Spleen (tissue), 11 donors: ENCODE data around the gene CTNNA2. TPM values are rescaled to one million over a fixed set of nuclear protein-coding genes. Genes with fewer than 3 reads are reported as not detected.

Experiments
- DNase-seq: peaks from one replicate; pipeline ENCODE4 v3.0.0-alpha.2; 2020
- H3K27ac ChIP-seq, 8 donors: fragments of 200-600 bp; sonication (generic) in 7 of 8; 1 replicate in 4 of 8; 2 replicates in 4 of 8; pipeline versions ENCODE4 v1.5.0 to v1.8.0; 2016 to 2021; ENCODE audit warnings: inconsistent platforms in 4 of 8, mild to moderate bottlenecking in 4 of 8, moderate library complexity in 1 of 8
- H3K27me3 ChIP-seq, 7 donors: fragments of 200-600 bp; sonication (generic) in 6 of 7; replicated peaks in 1 of 7; 1 replicate in 4 of 7; 2 replicates in 3 of 7; pipeline versions ENCODE4 v1.5.0 to v1.8.0; 2016 to 2021; ENCODE audit warnings: inconsistent platforms in 3 of 7, mild to moderate bottlenecking in 1 of 7
- H3K36me3 ChIP-seq, 6 donors: fragments of 200-600 bp; sonication (generic) in 5 of 6; 1 replicate in 4 of 6; 2 replicates in 2 of 6; pipeline versions ENCODE4 v1.5.0 to v1.8.0; 2016 to 2021; ENCODE audit warnings: inconsistent platforms in 2 of 6
- H3K4me1 ChIP-seq, 6 donors: fragments of 200-600 bp; sonication (generic) in 5 of 6; 1 replicate in 3 of 6; 2 replicates in 3 of 6; pipeline versions ENCODE4 v1.5.0 to v1.8.0; 2016 to 2021; ENCODE audit warnings: inconsistent platforms in 3 of 6
- H3K4me3 ChIP-seq, 8 donors: fragments of 200-600 bp; sonication (generic) in 7 of 8; 1 replicate in 4 of 8; 2 replicates in 4 of 8; pipeline versions ENCODE4 v1.5.0 to v1.8.0; 2016 to 2021; ENCODE audit warnings: inconsistent platforms in 4 of 8, mild to moderate bottlenecking in 4 of 8, moderate library complexity in 2 of 8
- H3K9me3 ChIP-seq, 8 donors: fragments of 200-600 bp; sonication (generic) in 7 of 8; 1 replicate in 4 of 8; 2 replicates in 4 of 8; pipeline versions ENCODE4 v1.5.0 to v1.8.0; 2016 to 2021; ENCODE audit warnings: inconsistent platforms in 4 of 8
- POLR2A ChIP-seq, 3 donors: fragments of 450-650 bp; IDR thresholded peaks; one replicate each; pipeline ENCODE4 v1.5.1; 2017; ENCODE audit warnings: antibody characterized with exemption in 3 of 3, mild to moderate bottlenecking in 1 of 3
- POLR2AphosphoS5 ChIP-seq, 3 donors: sonication (generic); formaldehyde crosslinking; IDR thresholded peaks; one replicate each; pipeline ENCODE4 v1.5.1; 2017; ENCODE audit warnings: antibody characterized with exemption in 3 of 3
- WGBS, 5 donors: extraction: QIAGEN DNeasy Blood & Tissue Kit in 3 of 5; methylation state at CpG; one replicate each; pipeline versions ENCODE4 v1.1.5 to v1.1.7; 2013 to 2018; 5-methylcytosine and 5-hydroxymethylcytosine counted together
- intact Hi-C: fragments of 100-400 bp; cut with DNase I; formaldehyde crosslinking; loops from one replicate; pipeline ENCODE4 v1.15.0; 2023; ENCODE audit warnings: low total_unique reads
- polyA plus RNA-seq, 3 donors: library from polyadenylated mRNA; stranded (reverse); fragments of 200-250 nt; gene quantifications; one replicate each; pipeline ENCODE4 v1.2.1, GENCODE V29; 2013
- total RNA-seq, 7 donors: library from RNA; depleted of rRNA in 3 of 7; stranded (reverse); fragments of >200 nt in 3 of 7; fragmentation: NEBNext Ultra II Directional in 4 of 7; extraction: Animal tissue kit (Norgen Biotek cat#: 25700) in 4 of 7; gene quantifications; one replicate each; pipeline versions ENCODE4 v1.1.0 to v1.2.1, GENCODE V29; 2016 to 2021
- TF ChIP-seq, protein P1 (sequence below), 11 experiments: fragments of 200-600 bp in 7 of 11; fragments of 450-650 bp in 4 of 11; sonication (generic) in 4 of 11; IDR thresholded peaks in 8 of 11; conservative IDR thresholded peaks in 3 of 11; 1 replicate in 7 of 11; 2 replicates in 4 of 11; pipeline versions ENCODE4 v1.4.0 to v1.8.0; 2016 to 2021; ENCODE audit warnings: antibody characterized with exemption in 11 of 11, inconsistent platforms in 4 of 11, mild to moderate bottlenecking in 1 of 11
- donor health status: healthy with polysubstance abuse.
- donor health status: DM: no; HTN: no; CAD: no; lungs with moderate emphysema.
- donor health status: DM: no; HTN: no; CAD: no.
- donor health status: Bipolar disorder and iron deficiency.
- donor health status: healthy.
- donor health status: DM: no; HTN: no; CAD: no.
- donor health status: DM: yes; HTN: yes; CAD: no.

Gene CTNNA2
- total and polyA plus RNA-seq, 10 donors: not detected

GRCh38 chr2:79929624-79930023 is 416.8 kb downstream of the CTNNA2 start:
- Histone ChIP-seq H3K27me3 (peaks cover 0 to 8% (median 0%) of the 10 kb centered on the region in 7 donors), H3K4me1 (no peaks in the 10 kb centered on the region), H3K36me3 (no peaks in the 10 kb centered on the region), H3K4me3 (no peak overlapping the region), H3K9me3 (no peaks in the 10 kb centered on the region), H3K27ac (no peak overlapping the region)
- intact Hi-C loops: no loop called here
- 63 to 88% (median 76%) methylated on average over 3 of the region's 3 CpGs for WGBS, 5 donors
- TF ChIP-seq, protein P1, sequence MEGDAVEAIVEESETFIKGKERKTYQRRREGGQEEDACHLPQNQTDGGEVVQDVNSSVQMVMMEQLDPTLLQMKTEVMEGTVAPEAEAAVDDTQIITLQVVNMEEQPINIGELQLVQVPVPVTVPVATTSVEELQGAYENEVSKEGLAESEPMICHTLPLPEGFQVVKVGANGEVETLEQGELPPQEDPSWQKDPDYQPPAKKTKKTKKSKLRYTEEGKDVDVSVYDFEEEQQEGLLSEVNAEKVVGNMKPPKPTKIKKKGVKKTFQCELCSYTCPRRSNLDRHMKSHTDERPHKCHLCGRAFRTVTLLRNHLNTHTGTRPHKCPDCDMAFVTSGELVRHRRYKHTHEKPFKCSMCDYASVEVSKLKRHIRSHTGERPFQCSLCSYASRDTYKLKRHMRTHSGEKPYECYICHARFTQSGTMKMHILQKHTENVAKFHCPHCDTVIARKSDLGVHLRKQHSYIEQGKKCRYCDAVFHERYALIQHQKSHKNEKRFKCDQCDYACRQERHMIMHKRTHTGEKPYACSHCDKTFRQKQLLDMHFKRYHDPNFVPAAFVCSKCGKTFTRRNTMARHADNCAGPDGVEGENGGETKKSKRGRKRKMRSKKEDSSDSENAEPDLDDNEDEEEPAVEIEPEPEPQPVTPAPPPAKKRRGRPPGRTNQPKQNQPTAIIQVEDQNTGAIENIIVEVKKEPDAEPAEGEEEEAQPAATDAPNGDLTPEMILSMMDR (IDR thresholded peaks at IDR 0.05 in 8 of 11, conservative IDR thresholded peaks at IDR 0.05 in 3 of 11): no peak
- no peak for TF ChIP-seq POLR2A (IDR thresholded peaks at IDR 0.05)
- TF ChIP-seq POLR2AphosphoS5 (IDR thresholded peaks at IDR 0.05): no peak
- DNase-seq: no peak

- no peak for TF ChIP-seq POLR2AphosphoS5 (IDR thresholded peaks at IDR 0.05)
- no peak for TF ChIP-seq POLR2A (IDR thresholded peaks at IDR 0.05)
- TF ChIP-seq, protein P1 (IDR thresholded peaks at IDR 0.05 in 8 of 11, conservative IDR thresholded peaks at IDR 0.05 in 3 of 11): no peak
- no peak for DNase-seq
Measured at GRCh38 chr2:79935046-79935732, 422.3 kb downstream of the CTNNA2 start.

DNA sequence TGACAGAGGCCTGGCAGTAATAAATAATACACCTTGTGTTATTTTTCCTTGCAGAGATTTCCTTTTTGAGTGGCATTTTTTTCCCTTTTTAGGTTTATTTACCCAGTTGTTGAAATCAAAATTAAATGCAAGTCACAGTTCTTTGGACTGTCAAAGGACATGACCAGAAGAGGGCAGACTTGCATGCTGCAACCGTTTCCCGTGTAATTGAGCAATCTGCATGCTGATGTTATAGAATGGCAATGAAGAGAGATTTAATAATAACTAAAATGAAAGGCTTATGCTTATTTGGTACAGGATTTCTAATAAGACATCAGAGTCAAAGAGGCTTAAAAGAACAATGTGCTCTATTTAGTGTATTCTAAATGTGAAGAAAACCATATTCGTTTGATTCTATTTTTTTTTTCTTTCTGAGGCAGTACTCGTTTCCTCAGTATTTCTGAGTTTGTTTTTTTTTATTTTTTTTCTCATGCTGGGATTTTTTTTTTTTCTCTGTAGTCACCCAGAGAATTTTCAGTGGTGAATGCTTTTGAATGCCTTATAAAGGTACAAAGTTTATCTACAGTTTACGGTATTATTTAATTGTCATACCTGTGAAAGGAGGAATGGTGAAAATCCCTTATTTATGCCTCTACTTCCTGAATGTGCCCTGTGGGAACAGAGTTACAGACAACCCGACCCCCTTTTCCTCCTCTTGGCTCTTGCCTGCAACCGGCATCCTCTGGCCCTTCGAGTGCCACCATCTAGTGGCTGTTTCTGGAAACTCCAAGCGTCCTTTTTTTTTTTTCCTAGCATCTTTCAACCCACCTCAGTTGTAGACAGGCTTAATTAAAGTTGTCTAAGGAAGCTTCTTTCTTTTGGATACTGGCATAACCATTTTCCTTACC is 423.2 kb downstream of the CTNNA2 start:
- no peak overlapping the region for H3K27ac ChIP-seq
- no peak for DNase-seq
- WGBS, 5 donors: 4 to 6% (median 6%) methylated on average over 9 of the region's 9 CpGs
- TF ChIP-seq, protein P1 (IDR thresholded peaks at IDR 0.05 in 8 of 11, conservative IDR thresholded peaks at IDR 0.05 in 3 of 11): peak in 4 of 11 experiments; percentile 12 to 34 (median 20)
- TF ChIP-seq POLR2AphosphoS5 (IDR thresholded peaks at IDR 0.05): no peak
- H3K36me3 ChIP-seq: no peaks in the 10 kb centered on the region
- H3K27me3 ChIP-seq: peaks cover 0 to 20% (median 0%) of the 10 kb centered on the region in 7 donors
- no peak overlapping the region for H3K4me3 ChIP-seq
- intact Hi-C loops: no loop called here
- no peaks in the 10 kb centered on the region for H3K4me1 ChIP-seq
- H3K9me3 ChIP-seq: no peaks in the 10 kb centered on the region

More at GRCh38 chr2:79935046-79935732, 422.3 kb downstream of the CTNNA2 start:
- 46 to 50% (median 48%) methylated on average over 5 of the region's 5 CpGs for WGBS, 5 donors
- Histone ChIP-seq H3K27ac (no peak overlapping the region), H3K4me1 (no peaks in the 10 kb centered on the region), H3K9me3 (no peaks in the 10 kb centered on the region), H3K4me3 (no peak overlapping the region), H3K36me3 (no peaks in the 10 kb centered on the region), H3K27me3 (peaks cover 0 to 14% (median 0%) of the 10 kb centered on the region in 7 donors)
- intact Hi-C loops: no loop called here

DNA sequence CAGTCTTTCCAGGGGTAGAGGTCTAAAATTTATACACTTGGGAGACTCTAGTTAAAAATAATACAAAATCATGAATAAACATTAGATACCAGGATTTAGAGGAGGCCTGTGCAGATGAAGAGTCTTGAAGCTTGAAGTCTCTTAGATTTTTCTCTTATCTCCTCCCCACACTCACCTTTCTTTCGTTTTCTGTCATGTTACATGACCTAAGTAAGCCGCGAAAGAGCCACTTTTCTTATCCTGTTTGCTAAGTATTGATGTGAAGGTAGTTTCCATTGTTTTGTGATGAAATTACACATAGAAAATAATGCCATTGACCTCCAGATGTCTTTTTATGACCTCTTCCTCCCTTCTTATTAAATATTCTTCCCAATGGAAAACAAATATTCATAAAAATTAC is 423.9 kb downstream of the CTNNA2 start:
- TF ChIP-seq, protein P1 (IDR thresholded peaks at IDR 0.05 in 8 of 11, conservative IDR thresholded peaks at IDR 0.05 in 3 of 11): no peak
- TF ChIP-seq POLR2A (IDR thresholded peaks at IDR 0.05) (no peak), POLR2AphosphoS5 (IDR thresholded peaks at IDR 0.05) (no peak)
- intact Hi-C loops: no loop called here
- DNase-seq: no peak

More for the DNA sequence above, 423.9 kb downstream of the CTNNA2 start:
- WGBS, 5 donors: 62 to 89% (median 79%) methylated on average over 3 of the region's 3 CpGs
- Histone ChIP-seq H3K27me3 (peaks cover 0 to 18% (median 0%) of the 10 kb centered on the region in 7 donors), H3K36me3 (no peaks in the 10 kb centered on the region), H3K4me1 (no peaks in the 10 kb centered on the region), H3K4me3 (no peak overlapping the region), H3K9me3 (no peaks in the 10 kb centered on the region), H3K27ac (no peak overlapping the region)
